ENCODE measurements around the gene HDAC2.
"Not testable (repeated sequence)": the region's sequence is repeated elsewhere in the genome, so short reads cannot be mapped to it uniquely, and the experiment has no call there.

The HDAC2 gene

DNA sequence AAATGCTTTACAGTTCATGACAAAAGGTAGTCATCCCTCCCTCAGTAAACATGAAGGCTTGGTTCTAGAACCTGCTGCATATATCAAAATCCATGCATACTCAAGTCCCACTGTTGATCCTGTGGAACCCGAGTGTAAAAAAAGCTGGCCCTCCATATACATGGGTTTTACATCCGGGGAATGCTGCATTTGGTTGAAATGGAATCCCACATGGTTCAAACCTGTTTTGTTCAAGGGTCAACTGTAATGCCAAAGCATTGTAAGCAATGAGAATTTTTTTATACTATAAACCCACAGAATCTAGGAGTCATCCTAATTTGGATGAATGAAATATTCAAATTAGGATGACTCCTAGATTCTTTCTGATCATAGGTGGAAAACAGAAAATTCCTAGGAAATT, 5.9 kb upstream of the HDAC2 start:
- DNase-seq, result no peak

DNA sequence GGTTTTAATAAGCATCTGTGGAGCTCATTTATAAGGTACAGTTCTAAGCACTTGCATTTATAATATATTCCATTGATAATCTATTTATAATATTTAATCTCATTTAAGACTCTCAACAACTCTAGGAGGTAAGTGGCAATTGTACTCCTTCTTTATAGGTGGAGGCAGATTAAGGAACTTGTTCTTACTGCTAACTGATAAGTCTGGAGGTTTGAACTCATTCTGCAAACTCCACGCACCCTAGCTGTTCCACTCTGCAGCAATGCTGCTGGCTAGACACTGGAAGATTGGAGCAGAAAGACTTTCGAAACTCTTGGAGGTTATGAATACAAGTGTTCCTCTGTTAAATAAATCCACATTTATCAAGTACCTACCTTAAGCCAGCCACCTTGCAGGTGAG, 793 bp upstream of the HDAC2 start:
- DNase-seq, result peak in 7 of 56 donors; percentile 1 to 15 (median 8)

DNA sequence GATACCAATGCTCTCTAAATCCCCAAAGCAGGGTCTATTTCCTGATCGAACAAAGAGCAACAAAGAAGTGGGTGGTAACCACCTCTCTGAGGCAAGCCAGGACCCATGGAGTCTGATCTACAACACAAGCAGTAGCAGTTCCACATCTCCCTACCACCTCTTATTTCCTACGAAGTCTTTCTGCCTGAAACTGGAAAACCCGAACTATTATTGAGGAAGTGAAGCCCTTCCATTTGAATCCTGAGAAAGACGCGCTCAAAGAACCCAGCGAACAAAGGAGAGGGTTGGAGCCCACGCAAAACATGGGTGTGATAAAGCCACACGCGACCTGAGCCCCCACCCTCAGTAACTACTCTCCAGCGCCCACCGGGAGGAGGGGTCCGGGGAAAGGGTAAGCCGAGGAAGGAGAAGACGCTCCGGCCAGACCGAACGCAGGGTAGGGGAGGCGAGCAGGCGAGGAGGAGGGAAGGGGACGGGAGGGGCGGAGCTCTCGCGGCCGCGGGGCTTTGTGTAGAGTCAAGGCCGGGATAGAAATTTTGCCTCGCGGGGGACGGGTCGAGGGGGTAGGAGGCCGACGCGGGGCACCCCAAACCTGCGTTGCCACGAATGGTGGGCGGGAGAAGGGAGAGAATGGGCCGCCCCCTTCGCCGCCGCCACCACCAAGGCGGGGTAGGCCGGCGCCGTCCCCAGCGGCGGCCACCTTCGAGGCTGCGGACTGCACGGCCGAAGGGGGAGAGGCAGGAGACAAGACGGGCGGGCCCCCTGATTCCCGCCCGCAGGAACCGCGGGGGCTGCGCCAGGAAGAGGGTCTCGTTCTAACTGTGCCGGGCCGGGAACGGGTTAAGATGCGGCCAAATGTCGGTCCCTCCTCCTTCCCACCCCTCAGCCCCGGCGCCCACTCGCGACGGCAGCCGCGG, 802 bp downstream of the HDAC2 start:
- peak in 45 of 56 donors; percentile 4 to 76 (median 42) for DNase-seq

DNA sequence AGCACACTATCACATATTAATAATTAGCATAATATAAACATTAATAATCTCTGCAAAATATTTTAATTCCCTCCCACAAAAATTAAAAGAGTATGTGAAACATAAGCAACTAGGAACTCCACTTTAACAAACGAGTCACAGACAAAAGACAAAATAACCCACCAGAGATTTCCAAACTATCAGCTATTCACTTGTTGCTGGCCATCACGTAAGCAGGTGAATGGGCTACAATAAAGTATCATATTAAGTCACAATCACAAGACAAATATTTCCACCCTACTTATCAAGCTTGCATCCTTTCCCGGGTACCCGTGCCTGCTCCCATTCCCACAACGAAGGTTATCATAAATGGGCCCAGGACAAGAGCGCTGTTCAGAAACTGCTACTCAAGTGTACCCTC, 2.5 kb downstream of the HDAC2 start:
- DNase-seq, result no peak

DNA sequence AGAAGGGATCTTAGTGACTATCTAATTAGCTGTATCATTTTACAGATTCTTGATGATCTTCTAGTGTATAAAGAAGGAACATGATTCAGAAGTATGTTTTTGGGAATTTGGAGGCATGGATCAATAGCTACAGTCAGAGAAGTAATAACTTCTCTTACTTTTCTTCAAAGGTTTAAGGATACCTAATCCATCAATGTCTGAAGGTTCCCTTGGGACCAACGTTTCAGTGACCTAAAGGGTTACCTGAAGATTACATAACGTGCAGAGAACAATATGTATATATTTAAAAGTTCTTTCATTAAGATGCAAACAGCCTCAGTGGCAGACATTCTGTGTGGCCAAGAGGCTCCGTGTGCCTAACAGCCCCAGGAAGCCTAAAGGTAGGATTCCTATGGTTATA, 3.2 kb downstream of the HDAC2 start:
- no peak for DNase-seq

DNA sequence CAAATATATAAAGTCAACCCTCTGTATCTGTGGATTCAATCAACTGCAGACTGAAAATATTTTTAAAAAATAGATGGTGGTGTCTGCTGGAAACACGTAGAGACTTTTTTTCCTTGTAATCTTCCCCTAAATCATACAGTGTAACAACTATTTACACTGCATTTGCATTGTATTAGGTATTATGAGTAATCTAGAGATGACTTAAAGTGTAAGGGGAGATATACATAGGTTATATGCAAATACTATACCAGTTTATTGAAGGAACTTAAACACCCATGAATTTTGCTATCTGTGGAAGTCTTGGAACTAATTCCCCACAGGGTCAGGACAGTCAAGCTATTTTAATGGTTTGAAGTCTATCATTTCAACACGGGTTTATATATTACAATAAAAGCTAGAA, 10.2 kb downstream of the HDAC2 start:
- DNase-seq, result no peak

DNA sequence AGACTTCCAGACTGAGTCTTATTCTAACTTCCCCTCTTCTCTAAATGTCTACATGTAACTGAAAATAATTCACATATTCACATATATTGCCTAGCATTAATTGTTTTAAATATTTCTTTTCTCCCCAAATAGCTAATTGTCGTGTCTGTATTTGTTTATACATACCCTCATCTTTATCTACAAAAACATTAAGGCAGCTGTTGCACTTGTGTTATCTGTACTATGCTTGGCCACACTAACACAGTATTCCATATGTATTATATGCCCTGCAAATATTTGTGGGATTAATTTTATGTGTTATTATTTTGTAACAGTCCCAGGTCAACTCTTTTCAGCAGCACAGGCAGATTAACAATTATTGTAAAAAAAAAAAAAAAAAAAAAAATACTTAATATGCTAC, 11.7 kb downstream of the HDAC2 start:
- DNase-seq, result no peak

DNA sequence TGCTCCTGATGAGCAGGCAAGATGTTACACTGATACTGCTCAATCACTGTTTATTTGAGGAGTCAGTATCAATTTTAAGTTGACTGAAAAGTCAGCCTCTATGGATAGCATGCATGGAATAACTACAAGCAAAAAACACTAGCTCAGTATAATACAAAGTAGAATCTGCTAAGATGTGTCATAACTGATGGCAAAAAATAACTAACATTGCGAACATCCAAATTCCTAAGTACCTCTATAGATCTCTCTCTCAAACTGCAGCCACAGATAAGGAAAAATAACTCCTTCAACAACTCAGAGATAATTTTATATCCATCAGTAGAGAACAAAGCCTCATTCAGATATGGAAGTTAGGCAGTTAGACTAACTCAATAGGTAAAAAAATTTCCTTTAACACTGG, 16.3 kb downstream of the HDAC2 start:
- DNase-seq, result no peak

DNA sequence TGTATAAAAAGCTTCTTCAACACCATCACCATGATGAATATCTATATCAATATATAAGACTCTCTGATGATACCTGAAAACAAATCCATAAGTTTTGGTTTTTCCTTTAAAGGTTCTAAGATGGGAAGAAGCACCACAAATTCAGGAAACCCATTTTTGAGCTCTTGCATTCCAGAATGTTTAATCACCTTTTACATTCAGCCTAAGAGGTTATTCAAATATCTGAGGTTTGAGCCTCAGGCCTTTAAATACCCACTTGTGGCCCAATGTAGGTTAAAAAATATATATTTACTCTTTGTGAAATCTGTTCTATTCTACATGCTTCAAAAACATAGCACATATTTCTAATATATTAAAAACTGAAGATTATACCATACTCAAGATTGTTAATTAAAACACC, 17.6 kb downstream of the HDAC2 start:
- no peak for DNase-seq

DNA sequence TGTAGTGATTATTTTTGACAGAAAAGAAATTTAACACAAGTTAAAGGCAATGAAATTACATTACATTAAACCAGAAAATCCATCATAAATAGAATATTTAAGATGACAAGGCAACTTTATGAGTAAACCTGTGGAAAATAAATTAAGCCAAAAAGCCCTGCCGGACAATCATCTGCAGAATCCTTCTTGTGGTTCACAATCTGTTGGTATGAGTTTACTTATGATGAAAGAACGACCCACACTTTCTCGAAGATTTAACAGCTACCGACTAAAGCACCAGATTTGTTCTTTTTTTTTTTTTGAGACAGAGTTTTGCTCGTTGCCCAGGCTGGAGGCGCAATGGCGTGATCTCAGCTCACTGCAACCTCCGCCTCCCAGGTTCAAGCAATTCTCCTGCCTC, 21.4 kb downstream of the HDAC2 start:
- no peak for DNase-seq

DNA sequence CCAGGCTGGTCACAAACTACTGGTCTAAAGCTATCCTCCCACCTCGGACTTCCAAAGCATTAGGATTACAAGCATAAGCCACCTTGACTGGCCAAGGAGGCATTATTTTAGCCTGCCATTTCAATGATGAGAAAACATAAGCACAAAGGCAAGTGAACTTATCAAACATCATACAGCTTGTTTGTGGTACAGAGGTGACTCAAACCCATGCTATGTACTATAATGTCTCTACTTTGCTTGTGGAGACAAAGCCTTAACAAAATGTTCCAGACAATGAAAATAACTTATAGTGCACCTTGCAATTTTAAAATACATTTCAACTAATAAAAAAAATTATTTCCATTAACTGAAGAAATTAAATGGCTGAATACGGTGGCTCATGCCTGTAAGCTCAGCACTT, 26.2 kb downstream of the HDAC2 start:
- DNase-seq, result no peak

DNA sequence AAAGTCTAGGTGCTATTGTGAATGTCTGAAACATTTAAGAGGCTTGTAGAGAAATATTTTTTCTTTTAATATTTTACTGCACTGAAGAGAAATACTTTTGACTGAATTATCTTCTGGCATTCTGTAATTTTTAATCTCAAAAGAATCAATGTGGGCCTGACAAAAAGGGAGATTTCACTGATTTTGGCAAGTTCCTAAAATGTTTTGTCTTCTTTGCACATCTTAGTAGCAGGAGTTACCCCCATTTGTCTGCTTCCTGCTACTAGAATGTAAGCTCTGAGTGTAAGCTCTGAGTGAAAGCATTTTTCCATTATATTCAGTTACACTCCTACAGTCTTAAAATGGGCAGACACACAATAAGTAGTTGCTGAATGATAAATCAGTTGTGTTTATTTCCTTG, 31.1 kb downstream of the HDAC2 start:
- no peak for DNase-seq

DNA sequence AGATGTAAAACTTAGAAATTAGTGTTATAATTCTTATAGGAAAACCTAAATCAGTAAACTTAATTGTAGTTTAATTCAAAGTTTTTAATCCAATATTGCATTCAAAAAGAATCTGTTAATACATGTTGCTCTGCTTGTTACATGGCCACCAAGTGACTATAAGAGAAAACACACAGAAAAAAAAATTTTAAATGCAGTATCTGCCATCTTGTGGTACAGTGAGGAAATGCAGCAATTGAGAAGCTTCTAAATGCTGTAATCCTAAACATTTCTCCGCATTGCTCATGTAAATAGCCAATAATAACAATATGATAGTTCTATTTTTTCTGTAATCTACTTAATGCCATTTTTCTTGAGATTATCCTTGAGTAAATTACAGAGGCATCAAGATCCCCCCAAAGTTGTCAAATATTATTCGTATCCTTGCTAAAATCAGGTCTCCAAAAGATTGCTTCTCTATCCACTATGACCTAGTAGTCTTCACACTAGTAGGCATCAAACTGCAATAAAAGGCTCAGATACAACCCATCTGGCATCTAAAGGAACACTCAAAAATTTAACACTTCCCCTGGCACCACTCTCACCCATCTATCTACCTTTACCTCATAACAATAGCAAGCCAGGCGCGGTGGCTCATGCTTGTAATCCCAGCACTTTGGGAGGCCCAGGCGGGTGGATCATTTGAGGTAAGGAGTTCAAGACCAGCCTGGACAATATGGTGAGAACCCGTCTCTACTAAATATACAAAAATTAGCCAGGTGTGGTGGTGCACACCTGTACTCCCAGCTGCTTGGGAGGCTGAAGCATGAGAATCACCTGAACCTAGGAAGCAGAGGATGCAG, 34.6 kb downstream of the HDAC2 start:
- DNase-seq, result peak in 1 of 56 donors; percentile 2

DNA sequence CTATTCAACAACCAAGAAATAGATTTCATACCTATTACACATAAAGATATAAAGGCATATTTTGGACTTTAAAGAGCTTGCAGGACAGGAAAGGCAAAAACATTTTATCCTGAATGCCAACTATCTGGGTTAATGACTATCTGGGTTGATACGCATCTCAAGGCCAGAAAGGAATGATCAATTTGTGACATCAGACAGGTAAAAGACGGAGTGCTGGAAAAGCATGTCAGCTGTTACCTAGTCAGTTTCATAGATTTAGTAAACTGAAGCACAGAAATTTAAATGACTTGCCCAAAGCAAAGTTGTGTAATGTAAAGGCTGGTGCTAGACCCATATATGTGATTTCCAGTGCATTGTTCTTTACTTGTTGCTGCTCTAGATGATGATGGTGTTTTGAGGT, 36.8 kb downstream of the HDAC2 start:
- no peak for DNase-seq

DNA sequence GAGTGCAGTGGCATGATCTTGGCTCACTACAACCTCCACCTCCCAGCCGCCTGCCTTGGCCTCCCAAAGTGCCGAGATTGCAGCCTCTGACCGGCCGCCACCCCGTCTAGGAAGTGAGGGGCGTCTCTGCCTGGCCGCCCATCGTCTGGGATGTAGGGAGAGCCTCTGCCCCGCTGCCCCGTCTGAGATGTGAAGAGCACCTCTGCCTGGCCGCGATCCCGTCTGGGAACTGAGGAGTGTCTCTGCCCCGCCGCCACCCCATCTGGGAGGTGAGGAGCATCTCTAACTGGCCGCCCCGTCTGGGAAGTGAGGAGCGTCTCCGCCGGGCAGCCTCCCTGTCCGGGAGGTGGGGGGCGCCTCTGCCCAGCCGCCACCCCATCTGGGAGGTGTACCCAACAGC, 39.0 kb downstream of the HDAC2 start:
- DNase-seq, result not testable (repeated sequence)

DNA sequence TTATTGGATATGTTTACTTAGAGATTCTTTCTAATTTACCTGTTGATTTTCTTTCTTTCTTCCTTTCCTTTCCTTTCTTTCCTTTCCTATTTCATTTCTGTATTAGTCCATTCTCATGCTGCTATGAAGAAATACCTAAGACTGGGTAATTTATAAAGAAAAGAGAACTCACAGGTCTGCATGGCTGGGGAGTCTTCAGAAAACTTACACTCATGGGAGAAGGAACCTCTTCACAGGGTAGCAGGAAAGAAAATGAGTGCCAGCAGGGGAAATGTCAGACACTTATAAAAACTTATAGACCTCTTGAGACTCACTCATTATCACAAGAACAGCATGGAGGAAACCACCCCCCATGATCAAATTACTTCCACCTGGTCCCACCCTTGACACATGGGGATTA, 40.8 kb downstream of the HDAC2 start:
- DNase-seq, result no peak

DNA sequence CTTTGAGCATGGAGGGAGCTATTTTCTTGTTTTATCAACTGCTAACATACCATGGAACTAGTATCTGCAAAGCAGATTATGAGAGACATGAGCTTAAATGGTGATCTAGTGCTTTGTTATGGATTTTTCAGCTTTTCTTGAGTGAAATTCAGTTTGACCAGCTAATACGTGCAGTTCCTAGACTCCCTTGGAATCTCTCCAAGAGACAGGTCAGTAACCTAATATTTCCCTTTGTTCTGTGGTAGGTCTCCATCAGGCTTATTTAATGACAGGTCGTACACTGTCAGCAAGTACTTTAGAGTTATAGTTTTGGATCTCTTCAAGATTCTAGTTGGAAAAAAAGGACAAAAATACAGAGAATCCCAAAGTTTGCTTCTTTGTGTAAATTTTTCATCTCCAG, 43.9 kb downstream of the HDAC2 start:
- DNase-seq, result no peak

DNA sequence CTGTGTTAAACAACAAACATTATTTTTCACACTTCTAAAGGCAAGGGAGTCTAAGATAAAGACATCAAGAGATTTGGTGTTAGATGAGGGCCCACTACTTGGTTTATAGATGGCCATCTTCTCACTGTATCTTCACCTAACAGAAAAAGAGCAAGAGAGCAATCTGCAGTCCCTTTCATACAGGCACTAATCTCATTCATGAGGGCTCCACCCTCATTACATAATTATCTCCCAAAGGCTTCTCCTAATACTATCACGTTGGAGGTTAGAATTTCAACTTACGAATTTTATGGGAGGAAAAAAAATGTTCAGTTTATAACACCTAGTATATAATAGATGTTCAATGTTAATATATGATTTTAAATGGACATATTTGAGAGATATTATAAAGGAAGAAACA, 45.6 kb downstream of the HDAC2 start:
- DNase-seq, result no peak

DNA sequence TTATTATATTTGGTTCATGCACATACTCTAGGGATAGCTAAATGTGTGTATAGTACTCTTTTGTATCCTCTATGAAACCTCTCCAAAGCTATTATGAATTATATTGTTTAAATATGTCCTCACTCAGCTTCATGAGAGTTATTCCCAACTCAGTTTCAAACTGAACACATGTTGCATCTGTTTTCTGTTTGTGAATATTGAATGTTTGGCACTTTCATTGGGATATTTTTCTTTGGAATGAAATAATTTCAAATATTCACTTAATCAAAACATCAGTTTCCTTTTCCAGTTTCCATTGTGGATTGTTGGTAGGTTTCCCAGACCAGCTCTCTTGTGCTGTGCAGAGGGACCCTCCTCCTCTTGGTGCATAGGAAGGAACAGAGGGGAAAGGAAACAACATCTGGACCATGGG, 46.6 kb downstream of the HDAC2 start:
- DNase-seq, result no peak

DNA sequence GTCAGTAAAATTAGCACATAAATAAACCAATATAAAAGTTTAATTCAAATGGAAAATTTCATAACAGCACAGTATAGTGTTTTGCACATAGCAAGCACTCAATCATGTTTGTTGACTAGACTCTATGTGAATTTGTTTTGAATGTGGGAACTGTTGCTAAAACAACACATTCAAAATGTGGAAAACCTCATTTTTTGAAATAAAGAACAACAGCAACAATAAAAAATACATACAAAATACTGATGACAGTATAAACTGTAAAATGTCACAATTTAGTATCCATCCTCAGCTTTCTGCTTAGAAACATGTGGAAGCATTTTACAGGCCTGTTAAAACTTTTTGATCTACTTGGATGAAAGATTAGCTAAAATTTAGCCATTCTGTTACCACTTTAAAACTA, 47.4 kb downstream of the HDAC2 start:
- DNase-seq, result no peak

DNA sequence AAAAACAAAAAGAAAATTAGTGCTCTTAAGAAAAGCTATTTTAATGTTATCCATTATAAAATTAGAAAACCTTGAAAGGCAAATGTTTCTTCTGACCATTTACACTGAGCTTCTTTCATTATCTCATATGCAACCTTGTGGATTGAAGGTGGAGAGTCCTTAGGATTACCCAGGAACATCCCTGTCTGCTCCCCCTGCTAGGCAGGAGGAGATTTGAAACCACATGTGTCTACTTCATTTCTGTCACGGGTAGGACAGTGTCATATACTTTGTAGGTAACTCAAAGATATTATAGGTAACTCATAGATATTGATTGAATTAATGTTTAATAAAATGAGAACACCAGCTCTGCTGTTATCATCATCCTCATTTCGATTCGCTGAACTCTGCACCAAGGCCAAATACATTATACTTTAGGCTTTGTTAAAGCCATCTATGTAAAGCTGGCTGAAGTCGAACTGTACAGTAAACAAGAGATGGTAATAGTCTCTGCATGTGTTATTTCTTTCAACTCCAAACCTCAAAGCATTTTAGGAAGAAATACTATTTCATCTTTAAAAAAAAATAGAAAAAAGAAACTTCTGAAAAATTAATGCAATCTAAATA, 49.5 kb downstream of the HDAC2 start:
- DNase-seq, result no peak

DNA sequence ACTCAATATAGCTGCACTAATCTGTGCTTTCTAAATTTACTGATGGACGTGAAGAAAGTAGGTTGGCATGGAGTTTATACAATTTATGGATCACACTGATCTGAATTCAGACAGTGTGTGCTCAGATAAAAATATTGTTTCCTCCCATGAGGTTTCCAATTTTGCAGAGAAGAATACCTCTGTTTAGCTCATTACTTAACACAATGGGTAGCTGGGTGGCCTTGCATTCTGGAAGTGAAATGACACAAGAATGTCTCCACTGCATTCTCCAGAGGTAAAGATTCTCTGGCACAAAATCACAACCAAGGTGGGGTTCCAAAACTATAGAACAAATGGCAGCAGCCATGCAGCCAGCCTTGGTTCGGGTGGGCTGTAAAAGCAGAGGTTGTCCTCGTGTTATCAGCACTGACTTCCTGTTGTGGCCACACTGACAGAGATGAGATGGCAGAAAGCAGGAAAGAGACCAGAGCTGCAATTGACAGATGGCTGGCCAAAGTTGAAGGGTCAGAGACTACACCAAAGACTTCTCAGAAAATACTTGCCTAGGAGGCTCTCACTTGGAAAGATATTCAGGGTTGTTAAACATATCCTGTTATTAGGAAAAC, 50.2 kb downstream of the HDAC2 start:
- no peak for DNase-seq

All from nucleus accumbens (tissue), 56 donors.